SJCRH30 (cell line): ENCODE results near the gene FAM229B. TPM values are rescaled to one million over a fixed set of nuclear protein-coding genes. Genes with fewer than 3 reads are reported as not detected.
A peak's percentile ranks its signal among the peaks of the same experiment; 100 is the strongest.

Source experiments
- DNase-seq, 2 experiments: peaks; one replicate each; pipeline ENCODE4 v3.0.0-alpha.2; 2015 to 2020
- H3K27ac ChIP-seq: fragments of 250-450 bp; sonication (Bioruptor Pico); 2 replicates; pipeline ENCODE4 v1.5.1; 2020; ENCODE audit warnings: mild to moderate bottlenecking, moderate library complexity
- H3K27me3 ChIP-seq: fragments of 250-450 bp; sonication (Bioruptor Pico); 2 replicates; pipeline ENCODE4 v1.5.1; 2020; ENCODE audit warnings: mild to moderate bottlenecking, moderate library complexity
- H3K36me3 ChIP-seq: fragments of 250-450 bp; sonication (Bioruptor Pico); 2 replicates; pipeline ENCODE4 v1.5.1; 2020; ENCODE audit warnings: mild to moderate bottlenecking, moderate library complexity
- H3K4me1 ChIP-seq: fragments of 250-450 bp; sonication (Bioruptor Pico); 2 replicates; pipeline ENCODE4 v1.5.1; 2020; ENCODE audit warnings: mild to moderate bottlenecking, moderate library complexity
- H3K4me3 ChIP-seq: fragments of 250-450 bp; sonication (Bioruptor Pico); 2 replicates; pipeline ENCODE4 v1.5.1; 2020; ENCODE audit warnings: mild to moderate bottlenecking, moderate library complexity
- H3K9me3 ChIP-seq: fragments of 250-450 bp; sonication (Bioruptor Pico); replicated peaks from 2 replicates; pipeline ENCODE4 v1.5.1; 2020; ENCODE audit warnings: mild to moderate bottlenecking, moderate library complexity
- total RNA-seq: library from RNA; depleted of rRNA; stranded (reverse); fragments of >200 nt; shearing (Covaris generic); gene quantifications from 2 replicates; pipeline ENCODE4 v1.2.3, GENCODE V29; 2014; rRNA removed

The FAM229B gene
- total RNA-seq, 1 experiment from 2014 or later, result 53.4 TPM

DNA sequence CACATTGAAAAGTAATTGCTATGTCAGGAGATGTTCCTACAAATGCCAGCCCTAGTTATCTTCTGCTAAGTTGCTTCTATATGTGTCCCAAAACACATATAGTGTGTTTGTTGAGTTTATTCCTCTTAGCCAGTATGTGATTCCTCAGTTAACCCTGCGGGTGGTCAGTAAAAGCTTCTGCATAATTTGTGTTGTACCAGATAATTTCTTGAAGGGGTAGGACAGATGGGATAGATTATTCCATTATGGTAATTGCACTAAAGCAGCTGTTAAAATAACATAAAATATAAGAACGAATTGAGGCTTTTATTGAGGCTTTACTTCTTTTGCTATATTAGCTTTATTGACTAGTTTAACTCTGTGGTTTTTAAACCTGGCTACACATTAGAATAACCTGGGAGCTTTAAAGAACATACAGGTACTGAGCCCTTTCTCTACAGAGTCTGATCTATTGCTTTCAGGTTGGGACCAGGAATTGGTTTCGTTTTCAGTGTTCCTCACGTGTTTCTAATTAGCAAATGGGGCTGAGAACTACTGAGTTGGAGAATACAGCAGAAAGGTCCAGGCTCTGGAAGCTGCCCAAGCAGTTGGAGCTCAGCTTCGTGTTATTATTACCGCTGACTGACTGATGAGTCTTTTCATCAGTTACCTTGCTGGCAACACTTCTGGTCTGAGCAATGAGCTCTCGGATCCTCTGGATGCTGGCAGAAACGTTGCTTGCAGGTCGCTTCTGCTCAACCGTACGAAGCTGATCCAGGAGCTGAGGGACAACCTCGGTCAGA is 56.9 kb downstream of the FAM229B start:
- no peak overlapping the region for H3K27ac ChIP-seq
- H3K4me1 ChIP-seq, result no peaks in the 10 kb centered on the region; the same call in 1 of the 2 replicates
- no peak overlapping the region for H3K4me3 ChIP-seq
- H3K9me3 ChIP-seq, result no peaks in the 10 kb centered on the region
- no peaks in the 10 kb centered on the region for H3K27me3 ChIP-seq
- no peak for DNase-seq
- H3K36me3 ChIP-seq, result no peaks in the 10 kb centered on the region

DNA sequence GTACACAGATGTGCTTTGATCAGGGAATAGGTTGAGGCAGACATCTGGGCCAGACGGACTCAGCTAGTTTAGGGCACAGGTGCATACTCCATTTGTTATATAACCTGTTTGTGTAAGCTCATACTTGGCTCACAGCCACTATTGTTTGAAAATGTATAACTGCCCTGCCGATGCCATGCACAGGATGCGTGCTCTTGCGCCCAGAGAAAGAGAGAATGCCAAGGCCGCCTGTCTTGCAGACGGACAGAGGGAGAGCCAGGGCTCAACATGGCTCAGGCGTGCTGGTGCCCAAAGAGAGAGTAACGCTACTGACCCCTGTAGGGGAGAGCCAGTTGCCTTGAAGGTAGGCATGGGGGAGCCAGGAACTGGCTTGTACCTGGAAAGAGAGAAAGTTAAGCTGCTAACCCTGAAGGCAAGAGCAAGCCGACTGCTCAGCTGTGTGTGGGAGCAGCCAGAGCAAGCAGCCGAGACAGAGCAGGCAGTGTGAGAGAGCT is 57.7 kb downstream of the FAM229B start:
- Histone ChIP-seq H3K4me3 (no peak overlapping the region), H3K27ac (no peak overlapping the region), H3K9me3 (no peaks in the 10 kb centered on the region), H3K4me1 (peaks cover 5% of the 10 kb centered on the region; the same call in 1 of the 2 replicates), H3K36me3 (no peaks in the 10 kb centered on the region), H3K27me3 (no peaks in the 10 kb centered on the region)
- DNase-seq, result no peak

DNA sequence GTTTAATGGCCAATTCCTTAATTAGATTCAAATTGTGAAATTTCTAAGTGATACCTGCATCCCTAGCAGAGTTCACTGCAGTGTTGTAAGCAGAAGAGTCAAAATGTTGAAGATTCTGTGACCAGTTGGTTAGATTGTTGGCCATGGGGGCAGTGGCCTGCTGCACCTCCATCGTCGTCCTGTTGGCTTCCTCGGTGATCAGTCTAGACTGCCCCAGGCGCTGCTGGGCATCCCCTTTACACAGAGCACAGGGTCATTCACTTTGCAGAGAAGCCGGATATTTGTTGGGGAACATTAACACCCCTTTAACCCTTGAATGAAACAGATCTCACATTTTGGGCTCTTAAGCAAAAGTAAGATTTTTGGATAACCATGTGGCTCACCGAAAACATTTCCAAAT is 60.7 kb downstream of the FAM229B start:
- Histone ChIP-seq H3K4me1 (peaks cover 5% of the 10 kb centered on the region; the same call in 1 of the 2 replicates), H3K4me3 (no peak overlapping the region), H3K27me3 (no peaks in the 10 kb centered on the region), H3K9me3 (no peaks in the 10 kb centered on the region), H3K36me3 (no peaks in the 10 kb centered on the region), H3K27ac (no peak overlapping the region)
- no peak for DNase-seq

DNA sequence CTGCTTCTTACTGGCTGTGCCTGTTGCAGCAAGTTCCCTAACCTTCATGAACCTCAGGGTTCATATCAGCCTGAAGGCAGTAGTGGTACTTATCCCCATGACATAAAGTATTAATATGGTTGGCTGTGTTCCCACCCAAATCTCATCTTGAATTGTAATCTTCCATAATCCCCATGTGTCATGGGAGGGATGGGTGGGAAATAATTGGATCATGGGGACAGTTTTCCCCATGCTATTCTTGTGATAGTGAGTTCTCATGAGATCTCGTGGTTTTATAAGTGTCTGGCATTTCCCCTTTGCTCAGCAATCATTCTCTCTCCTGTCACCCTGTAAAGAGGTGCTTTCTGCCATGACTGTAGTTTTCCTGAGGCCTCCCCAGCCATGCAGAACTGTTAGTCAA is 61.8 kb downstream of the FAM229B start:
- no peaks in the 10 kb centered on the region for H3K9me3 ChIP-seq
- no peaks in the 10 kb centered on the region for H3K36me3 ChIP-seq
- no peak overlapping the region for H3K27ac ChIP-seq
- peak; percentile 19 to 69 for DNase-seq
- no peak overlapping the region for H3K4me3 ChIP-seq
- H3K4me1 ChIP-seq, result peaks cover 11% of the 10 kb centered on the region
- H3K27me3 ChIP-seq, result no peaks in the 10 kb centered on the region

DNA sequence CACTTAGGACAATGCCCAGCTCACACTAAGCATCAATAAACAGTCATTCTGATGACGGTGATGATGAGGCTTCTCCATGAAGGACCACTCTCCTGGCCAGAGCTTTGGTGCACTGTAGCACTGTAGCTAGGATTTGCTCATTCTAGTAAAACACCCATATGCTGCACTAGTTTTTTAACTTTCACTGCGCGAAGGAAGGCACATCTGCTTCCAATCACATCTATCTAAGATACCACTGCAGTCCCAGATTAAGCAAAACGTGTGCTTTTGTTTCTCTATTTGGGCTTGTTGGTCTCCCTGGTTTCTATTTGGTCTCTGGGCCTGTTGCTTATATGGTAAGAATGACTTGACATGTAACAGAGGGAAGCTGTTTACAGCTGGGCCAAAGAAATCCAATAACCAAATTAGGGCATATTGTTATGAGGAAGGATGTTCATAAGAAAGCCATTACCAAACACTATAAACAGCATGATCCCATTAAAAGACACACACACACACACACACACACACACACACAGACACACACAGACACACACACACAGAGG is 62.4 kb downstream of the FAM229B start:
- H3K27me3 ChIP-seq, result no peaks in the 10 kb centered on the region
- no peaks in the 10 kb centered on the region for H3K36me3 ChIP-seq
- no peak for DNase-seq
- H3K27ac ChIP-seq, result no peak overlapping the region
- no peak overlapping the region for H3K4me3 ChIP-seq
- peaks cover 16% of the 10 kb centered on the region for H3K4me1 ChIP-seq
- H3K9me3 ChIP-seq, result no peaks in the 10 kb centered on the region

DNA sequence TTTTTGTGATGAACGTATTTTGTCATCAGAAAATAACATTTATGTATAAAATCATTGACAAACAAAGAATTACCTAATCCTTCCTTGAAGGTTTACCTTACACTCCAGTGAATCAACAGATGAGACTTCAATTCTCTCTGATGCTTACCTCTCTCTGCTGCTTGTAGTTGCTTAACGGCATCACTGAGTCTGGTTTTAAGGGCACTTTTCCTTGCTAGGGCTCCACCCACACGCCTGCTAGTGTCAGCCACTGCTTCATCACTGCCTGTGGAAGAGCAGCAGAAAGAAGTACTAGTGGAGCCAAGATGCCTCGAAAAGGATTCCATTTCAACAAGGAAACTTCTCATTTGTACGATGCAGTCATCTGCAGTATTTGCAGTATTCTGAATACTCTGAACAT is 63.0 kb downstream of the FAM229B start:
- Histone ChIP-seq H3K4me3 (no peak overlapping the region), H3K9me3 (no peaks in the 10 kb centered on the region), H3K27ac (no peak overlapping the region), H3K27me3 (no peaks in the 10 kb centered on the region), H3K4me1 (peaks cover 19% of the 10 kb centered on the region), H3K36me3 (no peaks in the 10 kb centered on the region)
- DNase-seq, result no peak

Other genes with a start within 250 kb of the FAM229B start
- gene FYN, start 214.1 kb upstream of the FAM229B start, total RNA-seq, result 57.1 and 67.1 TPM in 2 replicates
- not detected in 2 replicates for gene CCN6, start 33.5 kb upstream of the FAM229B start, total RNA-seq
- 71.3 and 84.5 TPM in 2 replicates for gene TUBE1, start 109 bp upstream of the FAM229B start, total RNA-seq
- 22.0 and 28.5 TPM in 2 replicates for gene LAMA4, start 167.0 kb downstream of the FAM229B start, total RNA-seq